Measurements from ENCODE around the gene PTGFR.

PTGFR gene

DNA sequence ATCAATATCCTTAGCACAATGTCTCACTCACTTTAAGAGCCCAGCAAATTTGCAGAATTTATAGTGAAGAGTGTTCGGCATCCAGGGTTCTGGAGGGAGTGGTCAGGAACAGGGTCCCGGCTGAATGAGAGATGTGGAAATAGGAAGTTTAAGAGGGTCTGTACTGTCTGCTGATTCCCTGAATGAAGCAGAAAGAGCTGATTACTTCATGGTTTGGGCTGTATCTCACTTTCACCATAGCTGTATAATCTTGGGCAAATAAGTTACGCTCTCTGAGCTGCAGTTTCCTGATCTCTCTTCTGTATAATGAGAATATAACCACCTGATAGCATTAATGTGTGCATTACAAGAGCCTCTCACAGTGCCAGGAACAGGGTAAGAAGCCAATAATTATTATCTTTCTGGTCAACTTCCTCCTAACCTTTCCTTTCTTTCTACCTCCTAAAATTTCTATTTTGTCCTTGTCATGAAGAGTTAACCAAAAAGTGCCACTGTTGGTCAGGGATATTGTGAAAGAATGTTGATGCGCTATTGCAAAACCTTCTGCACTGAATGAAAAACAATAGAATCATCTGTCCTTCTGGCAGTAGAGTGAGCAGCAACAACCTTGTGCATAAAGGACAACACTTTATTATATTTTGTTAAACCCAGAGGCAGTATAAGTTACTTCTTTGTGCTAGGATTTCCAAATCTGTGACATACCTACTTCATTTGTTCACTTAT lies 14.7 kb upstream of the PTGFR start:
- no peak overlapping the region for H3K4me3 ChIP-seq (ENCODE audit: low read length in 2 of 2)
- no peaks in the 10 kb centered on the region for H3K4me1 ChIP-seq (ENCODE audit: control insufficient read depth in 2 of 2, insufficient read depth in 2 of 2, low read length in 2 of 2)
- no peak overlapping the region for H3K27ac ChIP-seq (ENCODE audit: low read depth in 2 of 2, low read length in 2 of 2)
- H3K27me3 ChIP-seq (ENCODE audit: control insufficient read depth in 2 of 2, insufficient read depth in 2 of 2, low read length in 2 of 2): no peaks in the 10 kb centered on the region
- H3K36me3 ChIP-seq (ENCODE audit: control insufficient read depth in 2 of 2, insufficient read depth in 2 of 2, low read length in 2 of 2): no peaks in the 10 kb centered on the region
- H3K9me3 ChIP-seq (ENCODE audit: control insufficient read depth in 2 of 2, low read length in 2 of 2): no peaks in the 10 kb centered on the region
- H3K9ac ChIP-seq (ENCODE audit: low read depth in 1 of 2, low read length in 2 of 2): no peak overlapping the region

DNA sequence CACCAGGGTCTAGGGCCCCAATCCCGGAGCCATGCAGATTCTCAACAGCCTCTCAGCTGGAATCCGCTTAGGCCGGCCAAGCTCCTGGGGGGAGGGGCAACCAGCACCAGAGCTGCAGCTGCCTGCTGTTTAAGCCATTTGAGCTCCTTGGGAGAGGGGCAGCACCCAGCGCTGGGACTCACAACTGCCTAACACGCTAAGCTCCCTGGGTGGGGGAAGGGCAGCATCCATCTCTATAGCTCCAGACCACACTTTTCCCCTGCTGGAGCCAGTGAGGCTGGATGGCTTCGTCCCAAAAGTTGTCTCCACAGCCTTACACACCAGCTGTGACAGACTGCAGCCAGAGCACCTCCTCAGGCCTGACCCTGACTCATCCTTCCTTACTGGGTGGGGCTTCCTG lies 6.9 kb upstream of the PTGFR start:
- Histone ChIP-seq H3K27me3 (ENCODE audit: control insufficient read depth in 2 of 2, insufficient read depth in 2 of 2, low read length in 2 of 2) (no peaks in the 10 kb centered on the region), H3K27ac (ENCODE audit: low read depth in 2 of 2, low read length in 2 of 2) (no peak overlapping the region), H3K9me3 (ENCODE audit: control insufficient read depth in 2 of 2, low read length in 2 of 2) (no peaks in the 10 kb centered on the region), H3K4me1 (ENCODE audit: control insufficient read depth in 2 of 2, insufficient read depth in 2 of 2, low read length in 2 of 2) (no peaks in the 10 kb centered on the region), H3K36me3 (ENCODE audit: control insufficient read depth in 2 of 2, insufficient read depth in 2 of 2, low read length in 2 of 2) (no peaks in the 10 kb centered on the region), H3K9ac (ENCODE audit: low read depth in 1 of 2, low read length in 2 of 2) (no peak overlapping the region), H3K4me3 (ENCODE audit: low read length in 2 of 2) (no peak overlapping the region)

DNA sequence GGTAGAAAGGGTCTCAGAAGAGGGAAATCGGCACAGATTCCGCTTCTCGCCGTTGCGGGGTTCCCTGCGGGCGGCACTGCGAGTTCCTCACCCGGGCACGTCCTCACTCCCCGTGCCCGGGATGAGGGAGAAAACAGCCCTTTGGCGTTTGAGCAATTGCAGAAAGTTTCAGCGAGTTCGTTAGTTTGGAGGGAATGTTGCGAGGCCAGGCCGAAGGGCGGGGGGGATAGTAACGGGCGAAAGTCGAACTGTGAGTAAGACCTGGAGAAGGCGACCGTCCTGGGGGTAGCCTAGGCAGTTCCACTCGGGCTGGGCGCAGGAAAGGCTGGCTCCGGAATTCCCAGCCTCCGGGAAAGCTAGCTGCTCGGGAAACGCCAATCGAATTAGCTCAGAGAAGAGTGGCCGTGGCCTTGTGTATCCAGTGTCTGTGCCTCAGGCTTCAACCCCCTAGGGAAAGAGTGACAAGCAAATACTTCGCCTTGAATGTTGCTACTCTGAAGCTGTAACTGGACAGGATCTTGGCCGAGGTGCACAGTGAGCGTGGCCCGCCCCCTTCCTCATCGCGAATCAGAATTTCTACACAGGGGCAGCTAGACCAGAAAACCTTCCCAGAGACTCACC lies 787 bp downstream of the PTGFR start:
- no peaks in the 10 kb centered on the region for H3K4me1 ChIP-seq (ENCODE audit: control insufficient read depth in 2 of 2, insufficient read depth in 2 of 2, low read length in 2 of 2)
- H3K9me3 ChIP-seq (ENCODE audit: control insufficient read depth in 2 of 2, low read length in 2 of 2): no peaks in the 10 kb centered on the region
- no peaks in the 10 kb centered on the region for H3K36me3 ChIP-seq (ENCODE audit: control insufficient read depth in 2 of 2, insufficient read depth in 2 of 2, low read length in 2 of 2)
- H3K27me3 ChIP-seq (ENCODE audit: control insufficient read depth in 2 of 2, insufficient read depth in 2 of 2, low read length in 2 of 2): peaks cover 0 to 2% of the 10 kb centered on the region in 2 donors
- peak overlapping the region; percentile 54 to 69 for H3K4me3 ChIP-seq (ENCODE audit: low read length in 2 of 2)
- peak overlapping the region in 1 of 2 donors; percentile 30 for H3K9ac ChIP-seq (ENCODE audit: low read depth in 1 of 2, low read length in 2 of 2)
- H3K27ac ChIP-seq (ENCODE audit: low read depth in 2 of 2, low read length in 2 of 2): peak overlapping the region; percentile 43 to 48

DNA sequence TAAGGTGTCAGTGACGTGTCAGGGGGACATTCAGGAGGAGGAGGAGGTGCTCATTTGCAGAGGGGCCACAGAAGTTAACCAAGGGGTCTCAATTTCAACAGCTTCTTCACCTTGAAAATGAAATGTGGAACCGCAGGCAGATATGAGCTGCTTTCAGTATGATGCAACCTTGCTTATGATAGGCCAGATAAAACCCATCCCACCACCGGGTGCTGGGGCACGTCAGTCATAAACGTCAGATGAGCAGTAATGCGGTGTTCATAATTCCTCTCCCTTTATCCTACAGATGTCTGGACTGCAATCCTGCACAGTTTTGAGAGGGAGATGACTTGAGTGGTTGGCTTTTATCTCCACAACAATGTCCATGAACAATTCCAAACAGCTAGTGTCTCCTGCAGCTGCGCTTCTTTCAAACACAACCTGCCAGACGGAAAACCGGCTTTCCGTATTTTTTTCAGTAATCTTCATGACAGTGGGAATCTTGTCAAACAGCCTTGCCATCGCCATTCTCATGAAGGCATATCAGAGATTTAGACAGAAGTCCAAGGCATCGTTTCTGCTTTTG lies 1.7 kb downstream of the PTGFR start:
- Histone ChIP-seq H3K9me3 (ENCODE audit: control insufficient read depth in 2 of 2, low read length in 2 of 2) (no peaks in the 10 kb centered on the region), H3K36me3 (ENCODE audit: control insufficient read depth in 2 of 2, insufficient read depth in 2 of 2, low read length in 2 of 2) (no peaks in the 10 kb centered on the region), H3K27ac (ENCODE audit: low read depth in 2 of 2, low read length in 2 of 2) (no peak overlapping the region), H3K4me3 (ENCODE audit: low read length in 2 of 2) (no peak overlapping the region), H3K9ac (ENCODE audit: low read depth in 1 of 2, low read length in 2 of 2) (no peak overlapping the region), H3K4me1 (ENCODE audit: control insufficient read depth in 2 of 2, insufficient read depth in 2 of 2, low read length in 2 of 2) (no peaks in the 10 kb centered on the region), H3K27me3 (ENCODE audit: control insufficient read depth in 2 of 2, insufficient read depth in 2 of 2, low read length in 2 of 2) (peaks cover 0 to 2% of the 10 kb centered on the region in 2 donors)

DNA sequence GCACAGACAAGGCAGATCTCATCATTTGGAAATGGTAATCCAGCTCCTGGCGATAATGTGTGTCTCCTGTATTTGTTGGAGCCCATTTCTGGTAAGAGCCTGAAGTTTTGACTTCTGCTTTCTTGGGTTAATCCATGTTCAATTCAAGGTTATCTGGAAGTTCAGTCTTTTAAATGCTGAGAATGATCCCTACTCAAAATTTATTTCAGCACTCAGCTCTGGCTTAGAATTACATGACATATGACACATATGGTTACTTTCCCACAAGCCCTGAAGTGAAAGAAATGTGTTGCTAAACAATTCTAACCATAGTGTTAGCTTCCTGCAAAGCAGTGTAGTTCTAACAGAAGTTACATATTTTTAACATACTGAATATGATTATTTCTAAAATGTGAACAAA lies 2.7 kb downstream of the PTGFR start:
- Histone ChIP-seq H3K4me1 (ENCODE audit: control insufficient read depth in 2 of 2, insufficient read depth in 2 of 2, low read length in 2 of 2) (no peaks in the 10 kb centered on the region), H3K36me3 (ENCODE audit: control insufficient read depth in 2 of 2, insufficient read depth in 2 of 2, low read length in 2 of 2) (no peaks in the 10 kb centered on the region), H3K27me3 (ENCODE audit: control insufficient read depth in 2 of 2, insufficient read depth in 2 of 2, low read length in 2 of 2) (peaks cover 0 to 2% of the 10 kb centered on the region in 2 donors), H3K4me3 (ENCODE audit: low read length in 2 of 2) (no peak overlapping the region), H3K27ac (ENCODE audit: low read depth in 2 of 2, low read length in 2 of 2) (no peak overlapping the region), H3K9ac (ENCODE audit: low read depth in 1 of 2, low read length in 2 of 2) (no peak overlapping the region), H3K9me3 (ENCODE audit: control insufficient read depth in 2 of 2, low read length in 2 of 2) (no peaks in the 10 kb centered on the region)

DNA sequence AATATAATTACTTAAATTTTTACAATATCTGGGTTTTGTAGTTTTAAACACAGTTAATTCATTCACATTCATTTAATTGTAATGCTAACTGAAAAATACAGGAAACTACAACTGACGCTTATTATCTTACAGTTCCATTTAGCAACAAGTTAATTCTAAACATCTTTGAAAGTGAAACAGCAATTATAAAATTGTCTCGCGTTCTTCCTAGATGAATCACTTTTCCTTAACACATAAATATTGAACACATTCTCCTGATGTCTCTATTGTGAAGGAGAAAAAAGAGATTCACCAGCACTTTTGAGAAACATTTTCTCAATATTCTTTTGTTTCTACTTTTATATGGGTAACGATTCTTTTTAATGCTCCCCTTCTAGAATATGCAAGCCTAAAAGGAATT lies 6.4 kb downstream of the PTGFR start:
- Histone ChIP-seq H3K4me3 (ENCODE audit: low read length in 2 of 2) (no peak overlapping the region), H3K9me3 (ENCODE audit: control insufficient read depth in 2 of 2, low read length in 2 of 2) (no peaks in the 10 kb centered on the region), H3K9ac (ENCODE audit: low read depth in 1 of 2, low read length in 2 of 2) (no peak overlapping the region), H3K27ac (ENCODE audit: low read depth in 2 of 2, low read length in 2 of 2) (no peak overlapping the region), H3K27me3 (ENCODE audit: control insufficient read depth in 2 of 2, insufficient read depth in 2 of 2, low read length in 2 of 2) (no peaks in the 10 kb centered on the region), H3K36me3 (ENCODE audit: control insufficient read depth in 2 of 2, insufficient read depth in 2 of 2, low read length in 2 of 2) (no peaks in the 10 kb centered on the region), H3K4me1 (ENCODE audit: control insufficient read depth in 2 of 2, insufficient read depth in 2 of 2, low read length in 2 of 2) (no peaks in the 10 kb centered on the region)

DNA sequence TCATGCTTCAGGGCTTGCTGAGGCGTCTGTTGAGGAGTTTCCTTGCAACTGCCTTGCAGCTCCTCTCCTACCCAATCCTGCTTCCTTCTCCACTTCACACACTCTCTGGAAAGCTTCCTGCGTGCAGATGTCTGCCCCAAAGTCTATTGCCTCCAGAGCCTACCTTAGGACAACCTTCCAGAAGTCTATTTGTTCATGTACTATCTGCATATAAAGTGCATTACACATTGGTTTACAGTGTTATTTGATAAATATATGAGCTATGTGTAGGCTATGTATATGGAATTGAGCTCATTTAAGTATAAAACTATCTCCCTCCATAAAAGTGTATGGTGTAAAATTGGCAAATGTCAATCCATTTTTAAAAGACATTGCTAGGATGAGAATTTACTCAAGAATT lies 9.8 kb downstream of the PTGFR start:
- Histone ChIP-seq H3K4me1 (ENCODE audit: control insufficient read depth in 2 of 2, insufficient read depth in 2 of 2, low read length in 2 of 2) (no peaks in the 10 kb centered on the region), H3K27me3 (ENCODE audit: control insufficient read depth in 2 of 2, insufficient read depth in 2 of 2, low read length in 2 of 2) (no peaks in the 10 kb centered on the region), H3K9me3 (ENCODE audit: control insufficient read depth in 2 of 2, low read length in 2 of 2) (no peaks in the 10 kb centered on the region), H3K27ac (ENCODE audit: low read depth in 2 of 2, low read length in 2 of 2) (no peak overlapping the region), H3K36me3 (ENCODE audit: control insufficient read depth in 2 of 2, insufficient read depth in 2 of 2, low read length in 2 of 2) (no peaks in the 10 kb centered on the region), H3K4me3 (ENCODE audit: low read length in 2 of 2) (no peak overlapping the region), H3K9ac (ENCODE audit: low read depth in 1 of 2, low read length in 2 of 2) (no peak overlapping the region)

DNA sequence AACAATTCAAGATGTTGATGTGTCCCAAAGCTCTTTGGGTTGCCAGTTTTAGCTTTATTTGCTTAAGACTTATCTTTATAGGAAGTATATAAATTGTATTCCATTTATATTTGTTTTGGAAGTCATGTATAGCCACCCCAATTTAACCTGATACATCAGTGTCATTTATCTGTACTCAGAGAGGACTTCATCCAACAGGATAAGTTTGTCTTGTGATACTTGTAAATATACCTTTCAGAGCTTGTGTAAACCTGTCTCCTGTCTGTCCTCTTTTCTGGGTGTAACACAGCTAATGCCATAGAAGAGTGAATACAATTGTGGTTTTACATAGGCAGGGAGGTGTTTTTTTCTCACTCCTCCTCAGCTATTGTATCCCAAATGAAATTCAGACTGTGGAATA lies 10.4 kb downstream of the PTGFR start:
- H3K9me3 ChIP-seq (ENCODE audit: control insufficient read depth in 2 of 2, low read length in 2 of 2): no peaks in the 10 kb centered on the region
- H3K36me3 ChIP-seq (ENCODE audit: control insufficient read depth in 2 of 2, insufficient read depth in 2 of 2, low read length in 2 of 2): no peaks in the 10 kb centered on the region
- no peak overlapping the region for H3K9ac ChIP-seq (ENCODE audit: low read depth in 1 of 2, low read length in 2 of 2)
- H3K27ac ChIP-seq (ENCODE audit: low read depth in 2 of 2, low read length in 2 of 2): no peak overlapping the region
- no peaks in the 10 kb centered on the region for H3K27me3 ChIP-seq (ENCODE audit: control insufficient read depth in 2 of 2, insufficient read depth in 2 of 2, low read length in 2 of 2)
- H3K4me3 ChIP-seq (ENCODE audit: low read length in 2 of 2): no peak overlapping the region
- H3K4me1 ChIP-seq (ENCODE audit: control insufficient read depth in 2 of 2, insufficient read depth in 2 of 2, low read length in 2 of 2): no peaks in the 10 kb centered on the region

DNA sequence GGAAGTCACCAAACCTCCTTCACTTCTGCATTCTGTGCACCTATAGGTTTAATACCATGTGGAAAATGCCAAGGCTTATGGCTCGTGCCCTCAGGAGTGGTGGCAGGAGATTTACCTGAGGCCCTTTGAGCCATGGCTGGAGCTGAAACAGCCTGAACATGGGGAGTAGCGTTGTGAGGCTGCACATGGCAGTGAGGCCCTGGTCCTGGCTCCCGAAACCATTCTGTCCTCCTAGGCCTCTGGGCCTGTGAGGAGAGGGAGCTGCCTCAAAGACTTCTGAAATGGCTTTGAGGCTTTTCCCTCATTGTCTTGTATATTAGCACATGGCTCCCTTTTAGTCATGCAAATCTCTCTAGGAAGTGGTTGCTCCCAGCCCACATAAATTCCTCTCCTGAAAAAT lies 20.6 kb downstream of the PTGFR start:
- H3K4me3 ChIP-seq (ENCODE audit: low read length in 2 of 2): no peak overlapping the region
- no peaks in the 10 kb centered on the region for H3K27me3 ChIP-seq (ENCODE audit: control insufficient read depth in 2 of 2, insufficient read depth in 2 of 2, low read length in 2 of 2)
- no peak overlapping the region for H3K27ac ChIP-seq (ENCODE audit: low read depth in 2 of 2, low read length in 2 of 2)
- no peaks in the 10 kb centered on the region for H3K9me3 ChIP-seq (ENCODE audit: control insufficient read depth in 2 of 2, low read length in 2 of 2)
- H3K4me1 ChIP-seq (ENCODE audit: control insufficient read depth in 2 of 2, insufficient read depth in 2 of 2, low read length in 2 of 2): no peaks in the 10 kb centered on the region
- H3K36me3 ChIP-seq (ENCODE audit: control insufficient read depth in 2 of 2, insufficient read depth in 2 of 2, low read length in 2 of 2): no peaks in the 10 kb centered on the region
- no peak overlapping the region for H3K9ac ChIP-seq (ENCODE audit: low read depth in 1 of 2, low read length in 2 of 2)

DNA sequence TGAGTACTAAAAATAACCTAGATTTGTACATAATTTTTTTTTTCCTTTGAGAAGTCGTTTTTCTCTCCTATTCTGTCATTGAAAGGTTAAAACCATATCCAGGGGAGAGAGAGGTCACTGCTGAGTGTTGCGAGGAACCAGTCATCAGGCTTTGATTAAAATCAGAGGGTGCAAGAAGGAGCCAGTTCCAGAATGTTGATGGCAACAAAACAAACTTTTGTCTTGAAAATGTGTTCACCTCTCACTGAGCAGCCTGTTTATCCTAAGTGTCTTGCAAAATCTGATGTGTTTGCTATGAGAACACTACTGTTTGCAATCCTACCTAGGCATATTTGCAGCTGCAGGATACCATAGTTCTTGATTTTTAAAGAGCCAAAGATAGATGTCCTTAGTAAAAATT lies 25.9 kb downstream of the PTGFR start:
- Histone ChIP-seq H3K9me3 (ENCODE audit: control insufficient read depth in 2 of 2, low read length in 2 of 2) (no peaks in the 10 kb centered on the region), H3K27ac (ENCODE audit: low read depth in 2 of 2, low read length in 2 of 2) (no peak overlapping the region), H3K9ac (ENCODE audit: low read depth in 1 of 2, low read length in 2 of 2) (no peak overlapping the region), H3K4me1 (ENCODE audit: control insufficient read depth in 2 of 2, insufficient read depth in 2 of 2, low read length in 2 of 2) (no peaks in the 10 kb centered on the region), H3K36me3 (ENCODE audit: control insufficient read depth in 2 of 2, insufficient read depth in 2 of 2, low read length in 2 of 2) (no peaks in the 10 kb centered on the region), H3K27me3 (ENCODE audit: control insufficient read depth in 2 of 2, insufficient read depth in 2 of 2, low read length in 2 of 2) (no peaks in the 10 kb centered on the region), H3K4me3 (ENCODE audit: low read length in 2 of 2) (no peak overlapping the region)

All from mucosa of rectum (tissue), 2 donors.